Measurements from ENCODE around the gene TSPAN4. TPM values are rescaled to one million over a fixed set of nuclear protein-coding genes. Genes with fewer than 3 reads are reported as not detected.

The TSPAN4 gene
- total and polyA plus RNA-seq, 9 of the 15 experiments (the other 6 are each of a cell fraction or from before 2014, with no cell fraction given): 0.07 to 31.0 (median 15.7) TPM

DNA sequence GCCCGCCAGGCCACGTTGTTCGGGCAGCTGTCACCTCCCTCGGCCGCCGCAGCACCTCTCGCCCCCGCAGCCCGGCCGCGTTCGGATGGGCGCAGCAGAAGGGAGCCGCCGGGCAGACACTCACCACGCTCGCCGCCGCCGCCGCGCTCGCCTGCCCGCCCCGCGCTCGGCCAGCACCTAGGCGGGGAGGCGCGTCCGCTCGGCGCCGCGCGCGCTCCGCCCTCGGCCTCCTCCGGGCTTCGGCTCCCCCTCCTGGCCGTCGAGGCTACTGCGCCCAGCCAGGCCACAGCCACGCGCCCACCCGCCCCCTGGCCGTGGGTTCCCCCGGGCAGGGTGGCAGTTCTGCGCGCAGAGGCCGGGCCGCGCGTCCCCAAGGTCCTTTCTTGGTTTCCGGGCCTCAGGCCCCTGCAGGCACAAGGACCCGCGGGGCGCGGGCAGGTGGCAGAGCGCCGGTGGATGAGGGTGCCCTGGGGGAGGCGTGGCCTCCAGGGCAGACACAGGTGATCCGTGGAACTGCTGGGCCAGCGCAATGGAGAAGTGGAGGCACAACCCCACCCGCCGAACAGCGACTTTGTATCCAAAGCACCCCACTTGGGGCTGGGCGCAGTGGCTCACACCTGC lies 44.4 kb upstream of the TSPAN4 start, which contains the start of gene SLC25A22 (continued):
- TF ChIP-seq STAT6 (CRISPR knock-in tag; IDR thresholded peaks at IDR 0.05): no peak
- TF ChIP-seq, protein P1, sequence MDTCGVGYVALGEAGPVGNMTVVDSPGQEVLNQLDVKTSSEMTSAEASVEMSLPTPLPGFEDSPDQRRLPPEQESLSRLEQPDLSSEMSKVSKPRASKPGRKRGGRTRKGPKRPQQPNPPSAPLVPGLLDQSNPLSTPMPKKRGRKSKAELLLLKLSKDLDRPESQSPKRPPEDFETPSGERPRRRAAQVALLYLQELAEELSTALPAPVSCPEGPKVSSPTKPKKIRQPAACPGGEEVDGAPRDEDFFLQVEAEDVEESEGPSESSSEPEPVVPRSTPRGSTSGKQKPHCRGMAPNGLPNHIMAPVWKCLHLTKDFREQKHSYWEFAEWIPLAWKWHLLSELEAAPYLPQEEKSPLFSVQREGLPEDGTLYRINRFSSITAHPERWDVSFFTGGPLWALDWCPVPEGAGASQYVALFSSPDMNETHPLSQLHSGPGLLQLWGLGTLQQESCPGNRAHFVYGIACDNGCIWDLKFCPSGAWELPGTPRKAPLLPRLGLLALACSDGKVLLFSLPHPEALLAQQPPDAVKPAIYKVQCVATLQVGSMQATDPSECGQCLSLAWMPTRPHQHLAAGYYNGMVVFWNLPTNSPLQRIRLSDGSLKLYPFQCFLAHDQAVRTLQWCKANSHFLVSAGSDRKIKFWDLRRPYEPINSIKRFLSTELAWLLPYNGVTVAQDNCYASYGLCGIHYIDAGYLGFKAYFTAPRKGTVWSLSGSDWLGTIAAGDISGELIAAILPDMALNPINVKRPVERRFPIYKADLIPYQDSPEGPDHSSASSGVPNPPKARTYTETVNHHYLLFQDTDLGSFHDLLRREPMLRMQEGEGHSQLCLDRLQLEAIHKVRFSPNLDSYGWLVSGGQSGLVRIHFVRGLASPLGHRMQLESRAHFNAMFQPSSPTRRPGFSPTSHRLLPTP (IDR thresholded peaks at IDR 0.05; ENCODE audit: borderline replicate concordance, extremely low read depth, insufficient read length): no peak
- TF ChIP-seq MYC (IDR thresholded peaks at IDR 0.05; ENCODE audit: low read depth, low read length): peak; percentile 63
- TF ChIP-seq MYC (CRISPR knock-in tag; IDR thresholded peaks at IDR 0.05; ENCODE audit: borderline replicate concordance, low read depth): no peak
- TF ChIP-seq ZBED1 (IDR thresholded peaks at IDR 0.05): no peak
- 0 out of 2 replicates have a peak, but pooled peaks have one; percentile 37 for TF ChIP-seq ZNF175 (CRISPR knock-in tag; IDR thresholded peaks at IDR 0.05; ENCODE audit: low read depth)
- TF ChIP-seq SRSF3 (IDR thresholded peaks at IDR 0.05; ENCODE audit: insufficient read depth, low read length): no peak
- 0 out of 2 replicates have a peak, but pooled peaks have one; percentile 34 for TF ChIP-seq KLF1 (tag; IDR thresholded peaks at IDR 0.05)
- TF ChIP-seq MTA1 (IDR thresholded peaks at IDR 0.05; ENCODE audit: borderline replicate concordance): 0 out of 2 replicates have a peak, but pooled peaks have one; percentile 26
- no peak for TF ChIP-seq ZNF551 (CRISPR knock-in tag; IDR thresholded peaks at IDR 0.05)
- no peak for TF ChIP-seq HNRNPK (IDR thresholded peaks at IDR 0.05; ENCODE audit: low read depth, low read length, poor library complexity, severe bottlenecking)
- TF ChIP-seq SAFB2 (IDR thresholded peaks at IDR 0.05; ENCODE audit: borderline replicate concordance, low read depth, low read length, severe bottlenecking): no peak
- peak in 1 of 2 experiments; percentile 55; a peak in 2 of 4 replicates for TF ChIP-seq HDAC1 (IDR thresholded peaks at IDR 0.05)
- no peak for TF ChIP-seq CCAR2 (IDR thresholded peaks at IDR 0.05; ENCODE audit: low read depth, low read length)
- TF ChIP-seq KDM1A (IDR thresholded peaks at IDR 0.05): no peak
- TF ChIP-seq MITF (IDR thresholded peaks at IDR 0.05): no peak
- TF ChIP-seq SIN3A (IDR thresholded peaks at IDR 0.05; ENCODE audit: borderline replicate concordance in 2 of 2, control insufficient read depth in 1 of 2, low read depth in 2 of 2, low read length in 2 of 2): peak in 1 of 2 experiments; percentile 75; a peak in 2 of 4 replicates
- TF ChIP-seq RBFOX2 (IDR thresholded peaks at IDR 0.05; ENCODE audit: low read depth, low read length): peak; percentile 42
- TF ChIP-seq KDM4B (IDR thresholded peaks at IDR 0.05; ENCODE audit: borderline replicate concordance in 2 of 2, low read depth in 1 of 2): no peak
- peak; percentile 95 for TF ChIP-seq RB1 (IDR thresholded peaks at IDR 0.05; ENCODE audit: low read depth)
- no peak for TF ChIP-seq ZNF75A (CRISPR knock-in tag; IDR thresholded peaks at IDR 0.05)
- no peak for TF ChIP-seq E2F3 (CRISPR knock-in tag; IDR thresholded peaks at IDR 0.05)

Measured in K562 (cell line).